HT1080 (cell line): ENCODE data around the gene ZC3H10. TPM values are rescaled to one million over a fixed set of nuclear protein-coding genes. Genes with fewer than 3 reads are reported as not detected.
A peak's percentile ranks its signal among the peaks of the same experiment; 100 is the strongest.
"Not testable (repeated sequence)": the region's sequence is repeated elsewhere in the genome, so short reads cannot be mapped to it uniquely, and the experiment has no call there.

Experiments used
- DNase-seq: peaks from one replicate; pipeline ENCODE4 v3.0.0-alpha.2; 2015; ENCODE audit warnings: low read depth
- total RNA-seq: library from RNA; depleted of rRNA; stranded (reverse); fragments of >200 nt; shearing (Covaris generic); gene quantifications from 2 replicates; pipeline ENCODE4 v1.2.3, GENCODE V29; 2014

ZC3H10 gene
- total RNA-seq, 1 experiment from 2014 or later = 5.6 TPM

GRCh38 chr12:56152756-56153677 lies 35.0 kb downstream of the ZC3H10 start:
- DNase-seq = no peak

GRCh38 chr12:56153678-56154065 lies 35.6 kb downstream of the ZC3H10 start:
- no peak for DNase-seq

DNA sequence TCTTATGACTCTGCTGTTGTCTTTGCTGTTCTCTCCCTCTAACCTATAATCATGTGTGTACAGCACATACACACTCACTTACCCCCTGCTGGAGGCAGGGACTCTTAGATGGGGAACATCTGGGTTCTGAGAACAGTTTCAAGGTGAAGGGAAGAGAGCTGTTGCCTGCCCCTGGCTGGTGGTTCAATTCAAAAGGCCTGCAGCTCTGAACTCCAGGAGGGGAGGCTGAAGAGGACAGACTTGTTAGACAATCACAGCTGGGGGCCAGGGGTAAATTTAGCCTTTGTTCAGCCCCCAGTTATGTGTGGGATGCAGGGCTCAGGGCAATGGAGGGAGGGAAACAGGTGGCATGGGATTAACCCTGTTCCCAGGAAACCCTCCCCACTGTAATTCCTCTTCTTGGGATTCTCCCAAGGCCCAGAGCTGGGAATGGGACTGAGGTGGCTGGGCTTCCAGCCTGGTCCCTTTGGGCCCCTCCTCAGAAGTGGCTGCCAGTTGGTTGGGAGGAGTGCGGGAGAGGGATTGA lies 36.2 kb downstream of the ZC3H10 start:
- no peak for DNase-seq

DNA sequence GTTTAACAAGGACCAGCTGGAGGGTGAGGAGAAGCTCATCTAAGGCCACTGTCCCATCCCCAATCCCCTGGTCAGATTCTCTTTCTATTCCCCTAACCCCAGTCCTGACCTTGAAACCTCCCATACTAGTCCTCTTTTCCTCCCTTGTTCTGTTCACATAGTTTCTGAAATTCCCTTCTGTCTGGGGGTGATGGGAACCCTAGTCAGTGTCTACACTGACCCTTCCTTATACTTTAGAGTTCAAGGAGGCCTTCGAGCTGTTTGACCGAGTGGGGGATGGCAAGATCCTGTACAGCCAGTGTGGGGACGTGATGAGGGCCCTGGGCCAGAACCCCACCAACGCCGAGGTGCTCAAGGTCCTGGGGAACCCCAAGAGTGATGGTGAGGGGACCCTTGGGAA lies 36.8 kb downstream of the ZC3H10 start:
- no peak for DNase-seq

- no peak for DNase-seq
Observed at GRCh38 chr12:56155256-56155845, 37.3 kb downstream of the ZC3H10 start.

DNA sequence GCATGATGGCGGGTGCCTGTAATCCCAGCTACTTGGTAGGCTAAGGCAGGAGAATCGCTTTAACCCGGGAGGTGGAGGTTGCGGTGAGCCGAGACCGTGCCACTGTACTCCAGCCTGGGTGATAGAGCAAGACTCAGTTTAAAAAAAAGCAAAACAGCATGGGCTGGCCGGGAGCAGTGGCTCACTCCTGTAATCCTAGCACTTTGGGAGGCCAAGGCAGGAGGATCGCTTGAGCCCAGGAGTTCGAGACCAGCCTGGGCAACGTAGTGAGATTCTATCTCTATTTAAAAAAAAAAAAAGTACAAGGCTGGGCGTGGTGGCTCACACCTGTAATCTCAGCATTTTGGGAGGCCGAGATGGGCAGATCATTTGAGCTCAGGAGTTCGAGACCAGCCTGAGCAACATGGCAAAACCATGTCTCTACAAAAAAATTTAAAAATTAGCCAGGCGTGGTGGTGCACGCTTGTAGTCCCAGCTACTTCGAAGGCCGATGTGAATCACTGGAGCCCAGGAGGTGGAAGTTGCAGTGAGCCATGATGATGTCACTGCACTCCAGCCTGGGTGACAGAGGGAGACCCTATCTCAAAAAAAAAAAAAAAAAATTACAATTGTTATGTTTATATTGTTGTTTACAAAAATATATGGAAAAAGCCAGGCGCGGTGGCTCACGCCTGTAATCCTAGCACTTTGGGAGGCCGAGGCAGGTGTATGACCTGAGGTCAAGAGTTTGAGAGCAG lies 38.6 kb downstream of the ZC3H10 start:
- DNase-seq = not testable (repeated sequence)

DNA sequence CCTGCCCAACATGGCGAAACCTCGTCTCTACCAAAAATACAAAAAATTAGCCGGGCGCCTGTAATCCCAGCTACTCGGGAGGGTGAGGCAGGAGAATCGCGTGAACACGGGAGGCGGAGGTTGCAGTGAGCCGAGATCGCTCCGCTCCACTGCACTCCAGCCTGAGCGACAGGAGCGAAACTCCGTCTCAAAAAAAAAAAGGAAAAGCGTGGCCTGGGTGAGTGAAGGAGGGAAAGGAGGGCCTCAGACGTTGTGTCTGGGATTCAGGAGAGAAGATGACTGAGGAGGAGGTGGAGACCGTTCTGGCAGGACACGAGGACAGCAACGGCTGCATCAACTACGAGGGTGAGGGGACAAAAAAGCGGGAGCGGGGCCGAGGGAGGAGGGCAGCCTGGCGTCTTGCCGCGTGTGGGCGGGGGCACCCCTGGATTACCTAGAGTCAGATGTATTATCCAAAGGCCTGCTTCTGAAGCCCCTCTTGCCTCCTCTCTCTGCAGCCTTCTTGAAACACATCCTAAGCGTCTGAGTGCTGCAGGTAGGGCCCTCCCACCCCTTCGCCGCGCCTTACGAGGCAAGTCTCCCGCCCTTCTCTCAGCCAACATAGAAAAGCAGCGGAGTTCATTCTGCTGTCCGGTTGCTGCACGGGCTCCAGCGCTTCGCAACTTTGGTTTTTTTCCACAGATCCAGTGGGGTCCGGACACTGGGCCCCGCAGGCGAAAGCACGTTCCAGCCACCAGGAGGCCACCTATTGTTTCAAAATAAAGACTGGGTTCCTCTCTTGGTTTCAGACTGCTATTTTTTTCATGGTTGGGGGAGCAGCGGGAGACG lies 39.3 kb downstream of the ZC3H10 start:
- peak; percentile 88 for DNase-seq

DNA sequence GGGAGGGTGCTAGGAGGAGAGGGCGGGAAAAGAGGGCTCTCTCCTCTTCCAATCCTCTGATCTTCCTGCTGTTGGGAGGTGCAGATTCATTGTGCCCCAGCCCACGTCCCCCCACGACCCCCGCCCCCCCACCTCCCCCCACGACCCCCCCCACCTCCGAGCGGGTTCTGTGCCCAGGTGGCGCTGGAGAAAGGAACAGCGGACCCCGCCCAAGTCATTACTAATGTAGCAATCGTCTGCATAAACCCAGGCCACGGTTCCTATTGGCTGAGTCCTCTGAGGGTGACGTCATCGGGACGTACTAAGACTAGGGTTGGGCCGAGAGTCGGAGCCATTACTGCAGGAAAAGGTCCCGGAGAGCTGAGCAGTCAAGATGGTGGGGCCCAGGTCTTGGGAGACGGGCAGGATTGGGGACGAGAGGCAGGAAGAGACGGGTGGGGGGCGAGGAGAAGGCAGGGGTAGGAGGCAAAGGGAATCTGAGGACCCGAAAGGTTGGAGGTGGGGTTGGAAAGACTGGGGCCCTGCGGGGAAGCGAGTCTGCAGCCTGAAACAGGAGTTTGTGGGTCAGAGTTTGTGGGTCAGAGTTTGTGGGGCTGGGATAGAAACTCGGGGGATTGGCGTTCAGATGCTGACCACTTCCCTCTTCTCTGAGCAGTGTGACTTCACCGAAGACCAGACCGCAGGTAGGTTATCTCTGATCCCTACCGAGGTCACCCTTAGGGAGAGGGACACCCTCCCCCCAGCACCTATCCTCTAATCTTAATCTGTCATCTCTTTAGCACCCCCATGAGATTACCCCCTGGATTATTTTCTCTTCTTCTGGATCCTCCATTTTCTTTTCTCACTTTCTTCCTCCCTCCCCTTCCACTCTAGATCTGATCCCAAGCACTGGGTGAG lies 40.2 kb downstream of the ZC3H10 start, which contains the start of gene MYL6:
Gene MYL6 (plus strand): TSS at position 331 of the 897 bp plus-strand sequence. CDS start 43 bp downstream, at position 374.
- peak; percentile 93 for DNase-seq

DNA sequence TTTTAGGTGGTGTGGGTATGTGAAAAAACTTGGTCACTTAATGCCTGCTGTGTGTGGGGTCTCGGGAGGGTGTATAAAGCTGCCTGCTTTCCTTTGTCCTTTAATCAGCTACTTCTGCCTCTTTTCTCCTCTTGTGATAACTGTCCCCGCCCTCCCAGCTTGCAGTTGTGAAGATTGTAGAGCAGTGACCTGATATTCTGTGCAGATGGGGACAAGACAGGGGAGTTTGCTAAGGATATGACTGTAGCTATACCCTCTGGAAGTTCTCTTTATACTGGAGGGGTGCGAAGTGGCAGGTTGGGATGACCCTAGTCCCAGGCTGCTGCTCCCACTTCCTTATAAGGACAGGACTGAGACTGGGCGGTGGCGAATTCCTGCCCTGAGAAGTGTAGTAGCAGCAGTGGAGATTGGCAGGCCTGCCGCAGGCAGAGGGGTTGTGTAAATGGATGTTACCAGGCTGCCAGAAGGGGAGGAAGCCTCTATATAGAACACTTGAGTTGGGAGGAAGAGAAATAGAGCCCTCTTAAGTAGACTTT lies 40.9 kb downstream of the ZC3H10 start:
- peak; percentile 68 for DNase-seq

GRCh38 chr12:56159482-56160192 lies 41.6 kb downstream of the ZC3H10 start:
- DNase-seq = no peak

- DNase-seq = peak; percentile 87
Observed at GRCh38 chr12:56160193-56160763, 42.2 kb downstream of the ZC3H10 start.

DNA sequence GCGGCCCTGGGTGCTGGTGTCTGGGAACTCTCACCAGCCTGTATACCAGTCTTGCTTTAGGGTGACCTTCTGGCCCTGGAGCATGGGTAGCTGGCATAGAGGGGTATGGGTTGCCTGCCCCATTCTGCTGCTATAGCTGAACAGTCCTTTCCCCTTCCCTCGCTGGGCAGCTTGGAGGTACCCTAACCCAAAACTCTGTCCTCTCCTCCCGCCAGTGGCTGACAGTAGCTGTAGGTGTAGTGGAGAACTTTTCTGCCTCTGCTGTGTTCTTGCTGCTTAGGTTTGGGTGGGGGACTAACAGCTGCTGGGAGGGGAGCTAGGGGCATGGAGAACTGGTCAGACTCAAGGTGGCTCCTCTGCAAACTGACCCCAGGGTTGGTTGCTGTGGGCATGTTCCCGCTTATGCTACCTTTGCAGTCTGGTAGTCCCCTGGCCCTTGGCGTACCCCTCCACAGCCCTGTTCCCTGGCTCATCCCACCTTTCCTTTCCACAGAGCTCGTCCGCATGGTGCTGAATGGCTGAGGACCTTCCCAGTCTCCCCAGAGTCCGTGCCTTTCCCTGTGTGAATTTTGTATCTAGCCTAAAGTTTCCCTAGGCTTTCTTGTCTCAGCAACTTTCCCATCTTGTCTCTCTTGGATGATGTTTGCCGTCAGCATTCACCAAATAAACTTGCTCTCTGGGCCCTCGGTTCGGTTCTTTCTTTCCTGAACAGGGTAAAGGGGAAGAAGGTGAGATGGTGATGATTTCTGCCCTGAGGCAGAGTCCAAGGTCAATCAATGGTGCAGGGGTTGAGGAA lies 43.0 kb downstream of the ZC3H10 start:
- DNase-seq = no peak

GRCh38 chr12:56161690-56162351 lies 43.8 kb downstream of the ZC3H10 start:
- DNase-seq = no peak

- DNase-seq = no peak
Observed at GRCh38 chr12:56162468-56163290, 44.6 kb downstream of the ZC3H10 start.

DNA sequence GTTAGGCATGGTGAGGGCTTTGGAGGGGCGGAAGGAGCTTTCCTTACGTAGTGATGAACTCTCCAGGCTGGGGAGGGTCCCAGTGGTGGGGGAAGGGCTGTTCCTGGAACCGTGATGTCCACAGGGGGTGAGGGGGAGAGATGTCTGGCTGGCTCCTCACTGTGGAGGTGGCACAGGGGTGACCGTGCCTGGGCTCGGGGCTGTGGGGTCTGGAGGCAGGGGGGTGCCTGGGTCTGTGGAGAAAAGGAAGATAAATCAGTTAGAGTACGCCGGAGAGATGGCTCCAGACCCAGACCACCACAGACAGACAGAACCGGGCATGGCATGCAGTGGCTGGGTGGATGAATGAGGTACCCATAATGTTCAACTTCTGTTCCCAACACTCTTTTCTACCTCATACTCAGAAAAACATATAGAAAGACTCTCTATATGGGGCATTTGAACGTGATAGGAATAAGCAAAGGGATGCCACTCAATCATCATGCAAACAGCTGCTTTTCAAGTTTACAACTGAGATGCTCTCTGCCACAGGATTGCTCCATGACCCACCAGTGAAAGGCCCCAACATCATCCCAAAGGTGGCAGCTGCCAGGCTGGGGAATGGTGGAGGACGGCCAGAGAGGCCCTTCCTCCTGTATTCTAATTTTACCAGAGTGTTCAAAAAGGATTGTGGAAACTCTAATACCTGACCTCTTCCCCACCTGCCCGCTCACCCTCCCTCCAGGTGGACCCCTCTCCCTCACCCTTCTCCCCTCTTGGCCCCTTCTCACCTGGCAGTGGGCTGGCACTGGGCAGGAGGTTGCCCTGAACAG lies 45.7 kb downstream of the ZC3H10 start:
- DNase-seq = no peak
